Ammon's horn (tissue), 1 donor: ENCODE measurements around the gene CYP24A1.

ENCODE experiments used
- DNase-seq: peaks from one replicate; pipeline ENCODE4 v3.0.0-alpha.2; 2016; ENCODE audit warnings: low spot score

CYP24A1 gene

GRCh38 chr20:54174457-54175175, 830 bp upstream of the CYP24A1 start:
- no peak for DNase-seq

- DNase-seq, result no peak
Measured at GRCh38 chr20:54172856-54173652, 732 bp downstream of the CYP24A1 start.

- DNase-seq, result no peak
Measured at GRCh38 chr20:54172532-54172855, 1.3 kb downstream of the CYP24A1 start.

GRCh38 chr20:54170963-54171362, 2.8 kb downstream of the CYP24A1 start:
- DNase-seq, result no peak

- no peak for DNase-seq
Measured at GRCh38 chr20:54170026-54170471, 3.7 kb downstream of the CYP24A1 start.

- no peak for DNase-seq
Measured at GRCh38 chr20:54168961-54169862, 4.6 kb downstream of the CYP24A1 start.

- no peak for DNase-seq
Measured at GRCh38 chr20:54167909-54168872, 5.6 kb downstream of the CYP24A1 start.

GRCh38 chr20:54166987-54167662, 6.7 kb downstream of the CYP24A1 start:
- DNase-seq, result no peak

GRCh38 chr20:54165803-54166202, 8.0 kb downstream of the CYP24A1 start:
- no peak for DNase-seq

- no peak for DNase-seq
Measured at GRCh38 chr20:54165014-54165413, 8.8 kb downstream of the CYP24A1 start.

- DNase-seq, result no peak
Measured at GRCh38 chr20:54163402-54163801, 10.4 kb downstream of the CYP24A1 start.

- peak; percentile 25 for DNase-seq
Measured at GRCh38 chr20:54162378-54163009, 11.3 kb downstream of the CYP24A1 start.

GRCh38 chr20:54161821-54162149, 12.0 kb downstream of the CYP24A1 start:
- no peak for DNase-seq

GRCh38 chr20:54161008-54161820, 12.6 kb downstream of the CYP24A1 start:
- DNase-seq, result no peak

- DNase-seq, result no peak
Measured at GRCh38 chr20:54160065-54161007, 13.4 kb downstream of the CYP24A1 start.

GRCh38 chr20:54158856-54159418, 14.8 kb downstream of the CYP24A1 start:
- DNase-seq, result no peak

- no peak for DNase-seq
Measured at GRCh38 chr20:54158226-54158625, 15.6 kb downstream of the CYP24A1 start.
